Measurements from ENCODE around the gene MAFG.

GRCh38 chr17:81905993-81906392 lies 21.5 kb downstream of the MAFG start:
- TF ChIP-seq CTCF (conservative IDR thresholded peaks at IDR 0.05; ENCODE audit: low read depth, low read length) (no peak), EZH2 (IDR thresholded peaks at IDR 0.05; ENCODE audit: low read length, unreplicated experiment) (no peak)
